ENCODE measurements around the gene MRTFB.

MRTFB gene

GRCh38 chr16:14063618-14064581 lies 7.2 kb upstream of the MRTFB start:
- no peak for DNase-seq

GRCh38 chr16:14069818-14070217 lies 1.3 kb upstream of the MRTFB start:
- no peak for DNase-seq

GRCh38 chr16:14070555-14070876 lies 603 bp upstream of the MRTFB start:
- no peak for DNase-seq

- DNase-seq: no peak
Observed at GRCh38 chr16:14071576-14072271, 605 bp downstream of the MRTFB start.

GRCh38 chr16:14072360-14072759 lies 1.2 kb downstream of the MRTFB start:
- no peak for DNase-seq

- DNase-seq: no peak
Observed at GRCh38 chr16:14074544-14074943, 3.4 kb downstream of the MRTFB start.

GRCh38 chr16:14077918-14078317 lies 6.8 kb downstream of the MRTFB start:
- DNase-seq: no peak

GRCh38 chr16:14086477-14086876 lies 15.4 kb downstream of the MRTFB start:
- no peak for DNase-seq

GRCh38 chr16:14087181-14087580 lies 16.1 kb downstream of the MRTFB start:
- DNase-seq: no peak

- no peak for DNase-seq
Observed at GRCh38 chr16:14087590-14088154, 16.6 kb downstream of the MRTFB start.

- no peak for DNase-seq
Observed at GRCh38 chr16:14088155-14088753, 17.1 kb downstream of the MRTFB start.

GRCh38 chr16:14089283-14089823 lies 18.2 kb downstream of the MRTFB start:
- DNase-seq: no peak

GRCh38 chr16:14092561-14092960 lies 21.4 kb downstream of the MRTFB start:
- no peak for DNase-seq

GRCh38 chr16:14095883-14096551 lies 24.9 kb downstream of the MRTFB start:
- DNase-seq: no peak

- no peak for DNase-seq
Observed at GRCh38 chr16:14097182-14097959, 26.3 kb downstream of the MRTFB start.

GRCh38 chr16:14098081-14098480 lies 27.0 kb downstream of the MRTFB start:
- DNase-seq: no peak

- no peak for DNase-seq
Observed at GRCh38 chr16:14100825-14101224, 29.7 kb downstream of the MRTFB start.

- no peak for DNase-seq
Observed at GRCh38 chr16:14101415-14101814, 30.3 kb downstream of the MRTFB start.

- no peak for DNase-seq
Observed at GRCh38 chr16:14102925-14103720, 32.0 kb downstream of the MRTFB start.

- no peak for DNase-seq
Observed at GRCh38 chr16:14104066-14104465, 32.9 kb downstream of the MRTFB start.
